ENCODE results near the gene NKX1-1. TPM values are rescaled to one million over a fixed set of nuclear protein-coding genes. Genes with fewer than 3 reads are reported as not detected.

NKX1-1 gene
- total RNA-seq, 1 experiment from 2014 or later, result not detected

- TF ChIP-seq SMAD4 (CRISPR knock-in tag; IDR thresholded peaks at IDR 0.05) (peak; percentile 100), ATF6 (CRISPR knock-in tag; IDR thresholded peaks at IDR 0.05) (peak; percentile 100), ZNF512 (CRISPR knock-in tag; IDR thresholded peaks at IDR 0.05; ENCODE audit: borderline replicate concordance) (peak; percentile 100), SMAD3 (CRISPR knock-in tag; IDR thresholded peaks at IDR 0.05; ENCODE audit: borderline replicate concordance) (peak; percentile 100), TEAD4 (CRISPR knock-in tag; IDR thresholded peaks at IDR 0.05) (peak; percentile 100), ZNF263 (CRISPR knock-in tag; IDR thresholded peaks at IDR 0.05; ENCODE audit: low read depth) (peak; percentile 98), MYBL2 (CRISPR knock-in tag; IDR thresholded peaks at IDR 0.05) (peak; percentile 100), NFATC4 (CRISPR knock-in tag; IDR thresholded peaks at IDR 0.05) (peak; percentile 92), MAX (CRISPR knock-in tag; IDR thresholded peaks at IDR 0.05) (peak; percentile 99), GABPB1 (CRISPR knock-in tag; IDR thresholded peaks at IDR 0.05) (peak; percentile 97), ZNF671 (CRISPR knock-in tag; IDR thresholded peaks at IDR 0.05) (peak; percentile 97), GRHL2 (CRISPR knock-in tag; IDR thresholded peaks at IDR 0.05; ENCODE audit: insufficient replicate concordance, severe bottlenecking) (no peak), ETV6 (CRISPR knock-in tag; IDR thresholded peaks at IDR 0.05) (peak; percentile 100), ZNF219 (CRISPR knock-in tag; IDR thresholded peaks at IDR 0.05; ENCODE audit: borderline replicate concordance) (peak; percentile 100), TCF7 (CRISPR knock-in tag; IDR thresholded peaks at IDR 0.05; ENCODE audit: low read depth) (peak; percentile 100), NR2C2 (CRISPR knock-in tag; IDR thresholded peaks at IDR 0.05) (peak; percentile 99), FOXJ3 (CRISPR knock-in tag; IDR thresholded peaks at IDR 0.05; ENCODE audit: borderline replicate concordance) (peak; percentile 100)
- TF ChIP-seq, protein P1, sequence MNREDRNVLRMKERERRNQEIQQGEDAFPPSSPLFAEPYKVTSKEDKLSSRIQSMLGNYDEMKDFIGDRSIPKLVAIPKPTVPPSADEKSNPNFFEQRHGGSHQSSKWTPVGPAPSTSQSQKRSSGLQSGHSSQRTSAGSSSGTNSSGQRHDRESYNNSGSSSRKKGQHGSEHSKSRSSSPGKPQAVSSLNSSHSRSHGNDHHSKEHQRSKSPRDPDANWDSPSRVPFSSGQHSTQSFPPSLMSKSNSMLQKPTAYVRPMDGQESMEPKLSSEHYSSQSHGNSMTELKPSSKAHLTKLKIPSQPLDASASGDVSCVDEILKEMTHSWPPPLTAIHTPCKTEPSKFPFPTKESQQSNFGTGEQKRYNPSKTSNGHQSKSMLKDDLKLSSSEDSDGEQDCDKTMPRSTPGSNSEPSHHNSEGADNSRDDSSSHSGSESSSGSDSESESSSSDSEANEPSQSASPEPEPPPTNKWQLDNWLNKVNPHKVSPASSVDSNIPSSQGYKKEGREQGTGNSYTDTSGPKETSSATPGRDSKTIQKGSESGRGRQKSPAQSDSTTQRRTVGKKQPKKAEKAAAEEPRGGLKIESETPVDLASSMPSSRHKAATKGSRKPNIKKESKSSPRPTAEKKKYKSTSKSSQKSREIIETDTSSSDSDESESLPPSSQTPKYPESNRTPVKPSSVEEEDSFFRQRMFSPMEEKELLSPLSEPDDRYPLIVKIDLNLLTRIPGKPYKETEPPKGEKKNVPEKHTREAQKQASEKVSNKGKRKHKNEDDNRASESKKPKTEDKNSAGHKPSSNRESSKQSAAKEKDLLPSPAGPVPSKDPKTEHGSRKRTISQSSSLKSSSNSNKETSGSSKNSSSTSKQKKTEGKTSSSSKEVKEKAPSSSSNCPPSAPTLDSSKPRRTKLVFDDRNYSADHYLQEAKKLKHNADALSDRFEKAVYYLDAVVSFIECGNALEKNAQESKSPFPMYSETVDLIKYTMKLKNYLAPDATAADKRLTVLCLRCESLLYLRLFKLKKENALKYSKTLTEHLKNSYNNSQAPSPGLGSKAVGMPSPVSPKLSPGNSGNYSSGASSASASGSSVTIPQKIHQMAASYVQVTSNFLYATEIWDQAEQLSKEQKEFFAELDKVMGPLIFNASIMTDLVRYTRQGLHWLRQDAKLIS (CRISPR knock-in tag; IDR thresholded peaks at IDR 0.05; ENCODE audit: borderline replicate concordance), result peak; percentile 100
- TF ChIP-seq, protein P2, sequence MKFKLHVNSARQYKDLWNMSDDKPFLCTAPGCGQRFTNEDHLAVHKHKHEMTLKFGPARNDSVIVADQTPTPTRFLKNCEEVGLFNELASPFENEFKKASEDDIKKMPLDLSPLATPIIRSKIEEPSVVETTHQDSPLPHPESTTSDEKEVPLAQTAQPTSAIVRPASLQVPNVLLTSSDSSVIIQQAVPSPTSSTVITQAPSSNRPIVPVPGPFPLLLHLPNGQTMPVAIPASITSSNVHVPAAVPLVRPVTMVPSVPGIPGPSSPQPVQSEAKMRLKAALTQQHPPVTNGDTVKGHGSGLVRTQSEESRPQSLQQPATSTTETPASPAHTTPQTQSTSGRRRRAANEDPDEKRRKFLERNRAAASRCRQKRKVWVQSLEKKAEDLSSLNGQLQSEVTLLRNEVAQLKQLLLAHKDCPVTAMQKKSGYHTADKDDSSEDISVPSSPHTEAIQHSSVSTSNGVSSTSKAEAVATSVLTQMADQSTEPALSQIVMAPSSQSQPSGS (CRISPR knock-in tag; IDR thresholded peaks at IDR 0.05; ENCODE audit: borderline replicate concordance, low read depth), result peak; percentile 100
- TF ChIP-seq, protein P3, sequence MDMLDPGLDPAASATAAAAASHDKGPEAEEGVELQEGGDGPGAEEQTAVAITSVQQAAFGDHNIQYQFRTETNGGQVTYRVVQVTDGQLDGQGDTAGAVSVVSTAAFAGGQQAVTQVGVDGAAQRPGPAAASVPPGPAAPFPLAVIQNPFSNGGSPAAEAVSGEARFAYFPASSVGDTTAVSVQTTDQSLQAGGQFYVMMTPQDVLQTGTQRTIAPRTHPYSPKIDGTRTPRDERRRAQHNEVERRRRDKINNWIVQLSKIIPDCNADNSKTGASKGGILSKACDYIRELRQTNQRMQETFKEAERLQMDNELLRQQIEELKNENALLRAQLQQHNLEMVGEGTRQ (CRISPR knock-in tag; IDR thresholded peaks at IDR 0.05), result peak; percentile 87
- TF ChIP-seq, protein P4, sequence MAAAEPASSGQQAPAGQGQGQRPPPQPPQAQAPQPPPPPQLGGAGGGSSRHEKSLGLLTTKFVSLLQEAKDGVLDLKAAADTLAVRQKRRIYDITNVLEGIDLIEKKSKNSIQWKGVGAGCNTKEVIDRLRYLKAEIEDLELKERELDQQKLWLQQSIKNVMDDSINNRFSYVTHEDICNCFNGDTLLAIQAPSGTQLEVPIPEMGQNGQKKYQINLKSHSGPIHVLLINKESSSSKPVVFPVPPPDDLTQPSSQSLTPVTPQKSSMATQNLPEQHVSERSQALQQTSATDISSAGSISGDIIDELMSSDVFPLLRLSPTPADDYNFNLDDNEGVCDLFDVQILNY (CRISPR knock-in tag; IDR thresholded peaks at IDR 0.05), result peak; percentile 100
- TF ChIP-seq, protein P5, sequence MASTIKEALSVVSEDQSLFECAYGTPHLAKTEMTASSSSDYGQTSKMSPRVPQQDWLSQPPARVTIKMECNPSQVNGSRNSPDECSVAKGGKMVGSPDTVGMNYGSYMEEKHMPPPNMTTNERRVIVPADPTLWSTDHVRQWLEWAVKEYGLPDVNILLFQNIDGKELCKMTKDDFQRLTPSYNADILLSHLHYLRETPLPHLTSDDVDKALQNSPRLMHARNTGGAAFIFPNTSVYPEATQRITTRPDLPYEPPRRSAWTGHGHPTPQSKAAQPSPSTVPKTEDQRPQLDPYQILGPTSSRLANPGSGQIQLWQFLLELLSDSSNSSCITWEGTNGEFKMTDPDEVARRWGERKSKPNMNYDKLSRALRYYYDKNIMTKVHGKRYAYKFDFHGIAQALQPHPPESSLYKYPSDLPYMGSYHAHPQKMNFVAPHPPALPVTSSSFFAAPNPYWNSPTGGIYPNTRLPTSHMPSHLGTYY (CRISPR knock-in tag; IDR thresholded peaks at IDR 0.05), result peak; percentile 99
Observed at GRCh38 chr4:1410491-1411325, 4.5 kb upstream of the NKX1-1 start (continued).
